ENCODE results near the gene IREB2.

DNA sequence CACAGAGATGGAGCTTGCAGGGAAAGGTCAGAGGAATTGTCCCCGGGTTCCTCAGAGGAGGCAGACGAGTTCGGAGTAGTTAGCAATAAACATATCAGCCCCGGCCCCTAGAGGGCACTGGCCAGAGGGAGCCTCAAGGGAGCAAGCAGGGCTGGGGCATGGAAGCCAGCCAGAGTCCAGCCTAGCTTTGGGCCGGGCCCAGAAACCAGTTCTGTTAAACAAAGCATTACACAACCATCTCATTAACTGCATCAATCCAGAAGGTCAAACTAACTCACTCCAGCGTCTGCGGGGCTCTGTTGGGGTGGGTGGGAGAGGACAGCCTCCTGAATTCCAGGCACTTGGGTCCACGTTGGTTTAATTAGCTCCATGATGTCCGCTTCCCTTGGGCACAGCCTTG, 41.0 kb upstream of the IREB2 start:
- TF ChIP-seq, protein P1, sequence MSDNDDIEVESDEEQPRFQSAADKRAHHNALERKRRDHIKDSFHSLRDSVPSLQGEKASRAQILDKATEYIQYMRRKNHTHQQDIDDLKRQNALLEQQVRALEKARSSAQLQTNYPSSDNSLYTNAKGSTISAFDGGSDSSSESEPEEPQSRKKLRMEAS (CRISPR knock-in tag; IDR thresholded peaks at IDR 0.05) = no peak
- no peak for TF ChIP-seq CTCF (IDR thresholded peaks at IDR 0.05)
- no peak for TF ChIP-seq SP1 (CRISPR knock-in tag; conservative IDR thresholded peaks at IDR 0.05)
- TF ChIP-seq AFF4 (CRISPR knock-in tag; IDR thresholded peaks at IDR 0.05; ENCODE audit: borderline replicate concordance) = no peak
- TF ChIP-seq, protein P2, sequence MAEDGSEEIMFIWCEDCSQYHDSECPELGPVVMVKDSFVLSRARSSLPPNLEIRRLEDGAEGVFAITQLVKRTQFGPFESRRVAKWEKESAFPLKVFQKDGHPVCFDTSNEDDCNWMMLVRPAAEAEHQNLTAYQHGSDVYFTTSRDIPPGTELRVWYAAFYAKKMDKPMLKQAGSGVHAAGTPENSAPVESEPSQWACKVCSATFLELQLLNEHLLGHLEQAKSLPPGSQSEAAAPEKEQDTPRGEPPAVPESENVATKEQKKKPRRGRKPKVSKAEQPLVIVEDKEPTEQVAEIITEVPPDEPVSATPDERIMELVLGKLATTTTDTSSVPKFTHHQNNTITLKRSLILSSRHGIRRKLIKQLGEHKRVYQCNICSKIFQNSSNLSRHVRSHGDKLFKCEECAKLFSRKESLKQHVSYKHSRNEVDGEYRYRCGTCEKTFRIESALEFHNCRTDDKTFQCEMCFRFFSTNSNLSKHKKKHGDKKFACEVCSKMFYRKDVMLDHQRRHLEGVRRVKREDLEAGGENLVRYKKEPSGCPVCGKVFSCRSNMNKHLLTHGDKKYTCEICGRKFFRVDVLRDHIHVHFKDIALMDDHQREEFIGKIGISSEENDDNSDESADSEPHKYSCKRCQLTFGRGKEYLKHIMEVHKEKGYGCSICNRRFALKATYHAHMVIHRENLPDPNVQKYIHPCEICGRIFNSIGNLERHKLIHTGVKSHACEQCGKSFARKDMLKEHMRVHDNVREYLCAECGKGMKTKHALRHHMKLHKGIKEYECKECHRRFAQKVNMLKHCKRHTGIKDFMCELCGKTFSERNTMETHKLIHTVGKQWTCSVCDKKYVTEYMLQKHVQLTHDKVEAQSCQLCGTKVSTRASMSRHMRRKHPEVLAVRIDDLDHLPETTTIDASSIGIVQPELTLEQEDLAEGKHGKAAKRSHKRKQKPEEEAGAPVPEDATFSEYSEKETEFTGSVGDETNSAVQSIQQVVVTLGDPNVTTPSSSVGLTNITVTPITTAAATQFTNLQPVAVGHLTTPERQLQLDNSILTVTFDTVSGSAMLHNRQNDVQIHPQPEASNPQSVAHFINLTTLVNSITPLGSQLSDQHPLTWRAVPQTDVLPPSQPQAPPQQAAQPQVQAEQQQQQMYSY (CRISPR knock-in tag; IDR thresholded peaks at IDR 0.05) = no peak
- no peak for TF ChIP-seq NFYB (CRISPR knock-in tag; conservative IDR thresholded peaks at IDR 0.05; ENCODE audit: low read depth)
- no peak for TF ChIP-seq TCF7 (CRISPR knock-in tag; IDR thresholded peaks at IDR 0.05; ENCODE audit: low read depth)
- TF ChIP-seq MXD4 (CRISPR knock-in tag; IDR thresholded peaks at IDR 0.05; ENCODE audit: borderline replicate concordance) = no peak
- TF ChIP-seq ELF4 (CRISPR knock-in tag; IDR thresholded peaks at IDR 0.05; ENCODE audit: low read depth) = no peak
- no peak for TF ChIP-seq ZSCAN18 (CRISPR knock-in tag; IDR thresholded peaks at IDR 0.05)
- no peak for TF ChIP-seq E2F1 (CRISPR knock-in tag; IDR thresholded peaks at IDR 0.05)
- TF ChIP-seq ZNF138 (CRISPR knock-in tag; conservative IDR thresholded peaks at IDR 0.05) = no peak

Measured in WTC11 (cell line).